ENCODE data around the gene VMP1. TPM values are rescaled to one million over a fixed set of nuclear protein-coding genes. Genes with fewer than 3 reads are reported as not detected.
"Not testable (repeated sequence)": the region's sequence is repeated elsewhere in the genome, so short reads cannot be mapped to it uniquely, and the experiment has no call there.

The VMP1 gene
- total RNA-seq, 1 donor = 608 TPM

GRCh38 chr17:59832883-59833379, 125.5 kb downstream of the VMP1 start:
- no peak overlapping the region for H3K4me3 ChIP-seq (ENCODE audit: low read depth, low read length)
- DNase-seq (ENCODE audit: low read depth) = no peak
- no peak for TF ChIP-seq CTCF (IDR thresholded peaks at IDR 0.05; ENCODE audit: insufficient read depth, low read depth, low read length)

DNA sequence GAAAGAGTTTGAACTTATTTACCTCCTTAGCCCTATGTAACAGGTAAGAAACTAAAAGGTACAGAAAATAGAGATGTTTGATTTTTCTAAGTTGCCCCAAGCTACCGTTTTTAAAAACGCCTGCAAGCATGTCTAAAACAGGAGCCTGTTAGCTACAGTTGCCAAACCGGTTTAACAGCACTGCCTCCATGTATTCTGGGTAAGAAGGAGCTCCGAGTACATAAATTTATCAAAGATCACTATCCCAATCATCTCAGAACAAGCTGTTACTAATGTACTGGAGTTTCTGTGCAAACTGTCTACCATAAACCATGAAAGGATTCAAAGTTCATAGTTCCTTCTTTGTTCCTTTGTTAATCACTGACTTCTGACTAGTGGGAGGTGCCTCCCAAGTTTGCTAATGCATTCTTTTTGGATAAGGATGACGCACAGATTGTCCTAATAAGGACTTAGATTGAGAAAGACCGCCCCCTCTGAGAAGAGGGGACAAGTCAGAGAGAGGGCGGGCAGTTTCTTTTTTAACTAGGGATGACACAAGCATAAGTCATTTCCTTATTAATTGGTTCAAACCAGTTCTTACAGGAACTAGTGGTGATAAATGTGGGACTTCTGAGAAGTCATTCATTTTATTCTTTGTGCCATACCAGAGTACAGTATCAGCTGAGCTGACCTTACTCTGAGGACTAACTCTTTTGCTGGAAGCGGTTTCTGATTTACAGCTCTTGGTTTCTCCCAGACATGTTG, 130.0 kb downstream of the VMP1 start:
- no peak for TF ChIP-seq CTCF (IDR thresholded peaks at IDR 0.05; ENCODE audit: insufficient read depth, low read depth, low read length)
- peak; percentile 100 for DNase-seq (ENCODE audit: low read depth)
- H3K4me3 ChIP-seq (ENCODE audit: low read depth, low read length) = peak overlapping the region; percentile 80

DNA sequence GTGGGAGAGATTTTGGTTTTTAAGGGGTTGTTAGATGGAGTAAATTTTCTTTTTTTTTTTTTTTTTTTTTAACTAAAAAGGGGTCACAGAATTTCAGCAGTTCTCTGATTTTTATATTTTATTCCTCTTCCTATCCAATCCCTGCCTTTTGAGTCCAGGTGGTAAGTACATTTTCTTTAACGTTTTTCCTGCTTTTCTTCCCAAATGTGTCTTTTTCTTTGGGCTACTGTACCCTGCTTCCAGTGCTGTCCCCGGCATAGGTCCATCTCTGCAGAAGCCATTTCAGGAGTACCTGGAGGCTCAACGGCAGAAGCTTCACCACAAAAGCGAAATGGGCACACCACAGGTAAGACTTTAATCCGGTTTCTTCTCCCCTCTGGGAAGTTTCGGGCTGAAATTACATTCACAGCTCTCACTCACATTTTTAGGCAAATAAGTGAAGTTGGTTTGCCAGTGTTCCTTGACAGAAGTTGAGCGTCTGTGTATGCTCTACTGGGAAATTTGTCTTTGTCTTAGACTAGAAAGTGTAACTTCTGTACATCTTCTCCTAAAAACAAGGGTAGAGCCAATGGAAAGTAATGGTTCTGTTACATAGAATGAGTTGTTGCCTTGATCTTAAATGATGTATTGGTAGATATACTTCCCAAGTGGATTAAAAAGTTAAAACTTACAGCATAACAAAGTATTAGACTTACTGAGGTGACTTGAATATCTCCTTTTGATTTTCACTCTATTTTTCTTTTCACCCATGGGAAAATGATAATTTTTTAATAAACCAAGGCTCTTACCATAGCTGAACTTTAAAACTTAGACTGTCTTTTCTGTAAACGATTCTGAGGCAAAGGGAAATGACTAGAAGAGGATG, 130.8 kb downstream of the VMP1 start:
- H3K4me3 ChIP-seq (ENCODE audit: low read depth, low read length) = peak overlapping the region; percentile 80
- DNase-seq (ENCODE audit: low read depth) = no peak
- TF ChIP-seq CTCF (IDR thresholded peaks at IDR 0.05; ENCODE audit: insufficient read depth, low read depth, low read length) = no peak

- no peak for TF ChIP-seq CTCF (IDR thresholded peaks at IDR 0.05; ENCODE audit: insufficient read depth, low read depth, low read length)
- peak; percentile 55 for DNase-seq (ENCODE audit: low read depth)
- peak overlapping the region; percentile 80 for H3K4me3 ChIP-seq (ENCODE audit: low read depth, low read length)
Measured at GRCh38 chr17:59839651-59840328, 132.3 kb downstream of the VMP1 start.

DNA sequence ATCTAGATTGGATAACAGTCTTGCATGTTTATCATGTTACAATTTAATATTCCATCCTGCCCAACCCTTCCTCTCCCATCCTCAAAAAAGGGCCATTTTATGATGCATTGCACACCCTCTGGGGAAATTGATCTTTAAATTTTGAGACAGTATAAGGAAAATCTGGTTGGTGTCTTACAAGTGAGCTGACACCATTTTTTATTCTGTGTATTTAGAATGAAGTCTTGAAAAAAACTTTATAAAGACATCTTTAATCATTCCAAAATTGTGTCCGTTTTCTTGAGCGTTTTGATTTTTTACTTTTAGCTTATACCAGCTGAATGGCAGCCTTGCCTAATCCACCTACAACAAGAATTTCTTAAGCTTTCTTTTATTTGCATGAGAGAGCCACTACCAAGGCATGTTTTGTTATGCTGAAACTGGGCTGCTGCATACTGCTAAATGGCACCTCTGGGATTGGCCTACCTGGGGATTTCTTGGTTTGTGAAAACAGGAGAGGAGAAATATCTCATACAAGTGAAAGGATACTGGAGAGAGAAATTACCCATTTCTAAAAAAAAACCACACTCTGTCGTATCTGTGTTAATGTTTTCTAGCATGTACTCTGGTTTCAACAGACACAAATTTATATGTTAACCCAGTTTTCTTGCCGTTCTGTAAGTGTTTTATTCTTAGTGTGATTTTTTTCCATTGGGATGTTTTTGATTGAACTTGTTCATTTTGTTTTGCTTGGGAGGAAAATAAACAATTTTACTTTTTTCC, 133.1 kb downstream of the VMP1 start:
- DNase-seq (ENCODE audit: low read depth) = peak; percentile 64
- no peak for TF ChIP-seq CTCF (IDR thresholded peaks at IDR 0.05; ENCODE audit: insufficient read depth, low read depth, low read length)
- H3K4me3 ChIP-seq (ENCODE audit: low read depth, low read length) = peak overlapping the region; percentile 80

GRCh38 chr17:59841091-59841881, 133.8 kb downstream of the VMP1 start:
- peak overlapping the region; percentile 80 for H3K4me3 ChIP-seq (ENCODE audit: low read depth, low read length)
- peak; percentile 66 for DNase-seq (ENCODE audit: low read depth)

GRCh38 chr17:59841882-59842263, 134.4 kb downstream of the VMP1 start:
- H3K4me3 ChIP-seq (ENCODE audit: low read depth, low read length) = peak overlapping the region; percentile 80
- DNase-seq (ENCODE audit: low read depth) = not testable (repeated sequence)

All from fibroblast of villous mesenchyme (primary cell).